ENCODE data around the gene PASK.
"Not testable (repeated sequence)": the region's sequence is repeated elsewhere in the genome, so short reads cannot be mapped to it uniquely, and the experiment has no call there.

Gene PASK

DNA sequence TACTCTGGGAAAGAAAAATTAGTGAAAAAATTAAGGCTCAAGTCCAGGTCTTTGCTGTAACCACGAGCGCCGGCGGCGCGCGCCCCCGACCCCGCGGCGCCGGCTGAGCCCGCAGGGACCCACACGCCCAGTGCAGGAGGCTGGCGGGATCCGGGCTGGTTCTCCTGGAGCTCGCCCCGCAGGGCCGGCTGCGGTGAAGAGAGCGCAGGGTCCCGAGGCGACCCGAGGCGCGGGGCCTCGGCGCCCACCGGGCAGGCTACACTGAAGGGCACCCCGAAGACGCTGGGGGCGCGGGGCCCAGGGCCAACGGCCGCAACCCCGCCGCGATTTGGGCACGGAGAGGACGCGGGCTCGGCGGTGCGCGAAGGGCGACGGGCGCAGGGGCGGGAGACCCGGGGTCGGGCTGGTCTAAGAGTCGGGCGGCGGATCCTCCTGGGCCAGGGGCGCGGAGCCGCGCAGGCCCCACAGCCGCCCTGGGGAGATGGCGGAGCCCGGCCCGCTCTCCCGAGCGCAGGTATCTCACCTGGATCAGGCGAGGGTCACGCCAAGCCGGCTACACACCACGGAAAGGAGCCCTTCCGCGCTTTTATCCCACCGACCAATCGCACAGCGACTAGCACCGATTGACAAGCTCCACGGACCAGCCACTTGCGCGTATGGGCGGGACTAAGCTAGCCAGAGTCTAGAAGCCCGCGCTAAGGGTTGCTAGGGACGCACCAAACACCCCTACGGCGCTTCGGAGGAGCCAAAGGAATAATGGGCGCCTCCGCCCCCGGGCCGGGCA lies at the start of gene PASK:
Gene PASK, minus strand, starts transcription at position 582 of the 784 bp plus-strand sequence. CDS start 6,440 bp downstream, outside the sequence.
- peak; percentile 97 for DNase-seq (ENCODE audit: low read depth)

DNA sequence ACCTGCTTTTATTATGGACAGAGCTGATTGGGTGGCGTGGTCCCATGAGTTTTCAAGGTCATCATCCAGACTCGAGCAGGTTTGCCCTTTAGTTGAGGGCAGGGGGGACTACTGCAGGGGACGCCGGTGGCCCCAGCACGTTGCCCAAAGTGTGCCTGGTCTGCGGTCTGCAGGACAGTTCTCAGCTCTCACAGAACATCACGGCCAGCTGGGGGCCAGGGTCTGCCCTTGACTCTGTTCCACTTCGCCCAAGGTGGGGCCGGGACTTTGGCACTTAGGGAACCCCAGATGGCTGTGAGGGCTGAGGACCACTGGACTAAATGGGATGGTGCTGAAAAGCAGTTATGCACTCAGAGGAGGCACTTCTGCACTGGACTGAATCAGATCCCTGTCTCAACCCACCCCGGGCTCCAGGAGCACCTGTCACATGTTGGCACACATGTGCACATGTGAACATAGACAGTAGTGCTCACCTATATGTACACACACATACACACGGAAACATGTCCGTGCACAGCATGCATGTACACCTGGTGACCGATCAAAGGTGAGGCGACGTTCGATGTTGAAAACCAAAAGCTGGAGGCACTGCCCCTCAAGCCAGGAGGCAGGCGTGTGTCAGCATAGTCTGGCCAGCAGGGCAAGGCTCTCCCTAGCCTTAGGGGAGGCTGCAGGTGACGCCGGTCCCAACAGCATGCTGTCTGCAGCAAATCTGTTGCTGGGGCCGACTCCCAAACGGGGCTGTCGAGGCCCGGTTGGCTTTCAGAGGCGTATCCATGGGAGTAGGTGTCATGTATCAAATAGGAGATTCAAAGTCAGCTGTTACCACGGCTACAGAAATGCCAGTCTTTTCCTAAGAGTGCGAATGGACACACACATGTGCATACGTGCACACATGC lies 49.4 kb upstream of the PASK start:
- DNase-seq (ENCODE audit: low read depth) = no peak

DNA sequence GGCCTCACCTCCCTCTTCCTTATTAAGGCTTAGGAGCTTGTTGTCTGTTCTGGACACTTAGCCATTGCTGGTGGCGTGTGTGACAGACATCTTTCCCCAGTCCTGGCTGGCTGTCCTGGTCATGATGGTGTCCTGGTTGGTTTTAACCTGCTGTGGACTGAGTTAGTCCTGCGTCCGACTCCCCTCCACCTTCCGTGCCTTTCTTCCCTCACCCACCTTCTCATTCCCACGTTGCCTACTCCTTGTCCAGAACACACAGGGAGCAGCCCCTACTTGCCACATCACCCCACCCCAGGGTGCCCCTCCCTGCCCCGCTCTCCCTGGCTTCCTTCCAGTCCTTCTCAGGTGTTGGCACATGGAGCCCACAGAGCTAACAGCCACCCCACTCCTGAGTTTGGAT lies 48.7 kb upstream of the PASK start:
- DNase-seq (ENCODE audit: low read depth) = no peak

DNA sequence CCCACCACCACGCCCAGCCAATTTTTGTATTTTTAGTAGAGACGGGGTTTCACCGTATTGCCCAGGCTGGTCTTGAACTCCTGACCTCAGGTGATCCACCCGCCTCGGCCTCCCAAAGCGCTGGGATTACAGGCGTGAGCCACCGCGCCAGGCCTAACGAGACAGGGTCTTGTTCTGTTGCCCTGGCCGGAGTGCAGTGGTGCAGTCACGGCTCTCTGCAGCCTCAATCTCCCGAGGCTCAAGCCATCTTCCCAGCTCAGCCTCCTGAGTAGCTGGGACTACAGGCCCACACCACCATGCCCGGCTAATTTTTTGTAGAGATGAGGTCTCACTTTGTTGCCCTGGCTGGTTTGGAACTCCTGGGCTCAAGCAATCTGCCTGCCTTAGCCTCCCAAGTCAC lies 48.0 kb upstream of the PASK start:
- DNase-seq (ENCODE audit: low read depth) = not testable (repeated sequence)

DNA sequence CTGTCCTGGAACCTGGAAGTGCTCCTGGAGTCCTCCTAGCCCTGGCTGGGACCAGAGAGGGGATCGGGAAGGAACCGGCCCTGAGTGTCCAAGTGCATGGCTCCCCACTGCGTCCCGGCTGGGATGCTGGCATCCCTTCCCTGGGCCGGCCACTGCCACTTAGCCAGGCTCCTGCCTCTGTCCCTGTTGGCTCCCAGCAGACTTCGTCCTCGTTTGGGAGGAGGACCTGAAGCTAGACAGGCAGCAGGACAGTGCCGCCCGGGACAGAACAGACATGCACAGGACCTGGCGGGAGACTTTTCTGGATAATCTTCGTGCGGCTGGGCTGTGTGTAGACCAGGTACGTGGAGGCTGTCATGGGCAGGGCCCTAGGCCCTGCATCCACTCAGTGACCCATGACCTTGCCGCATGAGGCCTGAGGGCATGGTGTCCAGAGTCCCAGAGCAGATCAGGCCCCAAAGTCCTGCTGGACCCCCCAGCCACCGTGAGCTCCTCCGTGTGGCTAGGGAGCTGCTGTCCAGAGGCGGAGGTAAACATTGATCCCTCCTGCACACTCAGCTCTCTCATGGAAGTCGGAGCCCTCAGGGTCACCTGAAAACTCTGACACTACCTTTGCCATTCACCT lies 46.3 kb upstream of the PASK start:
- DNase-seq (ENCODE audit: low read depth) = no peak

DNA sequence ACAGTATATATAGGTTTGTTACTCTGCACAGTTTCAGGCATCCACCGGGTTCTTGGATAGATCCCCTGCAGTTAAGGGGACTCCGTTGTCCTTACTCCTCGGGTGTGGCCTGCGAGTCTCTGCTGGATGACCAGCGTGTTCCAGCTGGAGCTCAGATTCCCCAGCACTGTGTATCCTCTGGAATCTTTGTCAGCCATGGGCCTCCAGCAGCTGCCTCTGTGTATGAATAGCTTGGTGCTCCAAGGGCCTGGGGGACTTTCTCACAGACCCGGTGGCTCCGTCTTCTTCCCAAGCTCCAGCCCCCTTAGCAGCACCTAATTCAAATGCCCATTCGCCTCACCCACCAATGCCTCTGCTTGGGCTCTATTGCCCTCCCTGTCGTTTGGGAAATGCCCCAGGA lies 45.5 kb upstream of the PASK start:
- DNase-seq (ENCODE audit: low read depth) = no peak

DNA sequence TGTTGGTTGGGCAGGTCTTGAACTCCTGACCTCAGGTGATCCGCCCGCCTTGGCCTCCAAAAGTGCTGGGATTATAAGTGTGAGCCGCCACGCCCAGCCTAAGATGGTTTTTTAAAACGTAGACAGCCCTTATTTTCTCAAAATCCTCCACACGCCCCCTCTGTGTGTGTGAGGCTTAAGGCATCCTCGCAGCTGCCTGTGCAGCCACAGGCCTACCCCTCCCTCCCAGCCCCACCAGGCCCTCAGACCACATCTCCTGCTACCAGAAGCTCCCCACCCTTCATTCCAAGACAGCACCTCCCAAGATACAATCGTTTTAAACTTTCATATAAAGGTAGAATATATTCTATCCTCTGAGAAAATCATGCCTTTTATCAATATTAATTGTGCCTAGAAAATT lies 44.0 kb upstream of the PASK start:
- no peak for DNase-seq (ENCODE audit: low read depth)

DNA sequence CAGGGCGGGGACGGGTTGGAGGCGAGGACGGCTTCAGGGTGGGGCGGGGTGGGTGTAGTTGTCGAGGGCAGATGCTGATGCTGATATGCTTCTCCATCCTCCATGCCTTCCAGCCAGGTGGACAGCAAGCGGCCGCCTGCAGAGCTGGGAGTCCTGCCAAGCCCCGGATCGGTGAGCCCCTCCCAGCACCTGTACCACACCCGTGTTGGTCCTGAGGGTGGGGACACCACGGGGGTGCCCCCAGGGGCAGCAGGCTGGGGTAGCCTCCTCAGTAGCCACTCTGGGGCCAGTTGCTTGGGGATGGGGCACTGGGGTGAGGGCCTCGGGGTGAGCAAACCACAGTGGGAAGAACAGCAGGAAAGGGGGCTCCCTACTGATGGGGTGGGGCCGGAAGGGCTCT lies 41.8 kb upstream of the PASK start:
- DNase-seq (ENCODE audit: low read depth) = no peak

DNA sequence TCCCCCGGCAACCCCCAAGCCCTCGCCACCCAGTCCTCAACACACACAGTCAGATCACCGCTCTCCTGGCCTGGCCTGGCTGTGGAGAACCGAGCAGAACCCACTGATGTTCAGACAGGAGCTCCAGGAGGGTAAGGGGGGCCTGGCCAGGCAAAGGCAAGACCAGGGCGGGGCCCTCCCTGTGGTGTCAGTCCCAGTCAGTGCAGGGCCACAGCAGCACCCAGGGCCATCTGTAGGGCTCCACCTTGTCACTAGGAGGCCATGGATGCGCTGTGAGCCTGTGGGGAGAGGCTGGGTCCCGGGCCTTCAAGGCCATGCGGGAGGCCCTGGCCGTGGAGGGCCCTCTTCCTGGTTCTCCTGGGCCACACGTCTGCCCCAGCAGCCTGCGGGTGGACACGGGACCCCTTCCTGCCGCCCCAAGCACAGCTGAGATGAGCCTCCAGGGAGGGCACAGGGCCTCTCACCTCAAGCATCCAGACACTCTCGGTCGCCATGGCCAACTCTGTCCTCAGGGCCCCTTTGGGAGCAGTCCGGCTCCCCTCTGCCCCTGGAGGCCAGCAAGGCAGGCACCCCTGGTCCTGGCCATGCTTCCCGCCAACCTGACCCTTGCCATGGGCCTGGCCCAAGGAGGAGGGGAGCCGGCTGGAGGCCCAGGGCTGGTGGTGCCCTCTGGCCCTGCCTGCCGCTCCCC lies 41.2 kb upstream of the PASK start:
- no peak for DNase-seq (ENCODE audit: low read depth)

DNA sequence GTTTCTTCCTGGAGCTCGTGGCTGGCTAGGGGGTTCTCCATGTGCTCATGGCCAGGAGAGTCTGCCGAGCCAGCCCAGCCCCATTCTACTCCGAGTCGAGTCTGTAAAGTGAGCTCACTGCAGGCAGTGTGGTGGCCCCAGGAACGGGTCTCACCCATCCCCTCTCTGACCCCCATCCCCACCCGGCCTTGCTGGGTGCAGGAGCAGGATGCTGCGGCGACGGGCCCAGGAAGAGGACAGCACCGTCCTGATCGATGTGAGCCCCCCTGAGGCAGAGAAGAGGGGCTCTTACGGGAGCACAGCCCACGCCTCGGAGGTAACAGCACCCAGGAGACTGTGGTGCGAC lies 40.6 kb upstream of the PASK start:
- no peak for DNase-seq (ENCODE audit: low read depth)

DNA sequence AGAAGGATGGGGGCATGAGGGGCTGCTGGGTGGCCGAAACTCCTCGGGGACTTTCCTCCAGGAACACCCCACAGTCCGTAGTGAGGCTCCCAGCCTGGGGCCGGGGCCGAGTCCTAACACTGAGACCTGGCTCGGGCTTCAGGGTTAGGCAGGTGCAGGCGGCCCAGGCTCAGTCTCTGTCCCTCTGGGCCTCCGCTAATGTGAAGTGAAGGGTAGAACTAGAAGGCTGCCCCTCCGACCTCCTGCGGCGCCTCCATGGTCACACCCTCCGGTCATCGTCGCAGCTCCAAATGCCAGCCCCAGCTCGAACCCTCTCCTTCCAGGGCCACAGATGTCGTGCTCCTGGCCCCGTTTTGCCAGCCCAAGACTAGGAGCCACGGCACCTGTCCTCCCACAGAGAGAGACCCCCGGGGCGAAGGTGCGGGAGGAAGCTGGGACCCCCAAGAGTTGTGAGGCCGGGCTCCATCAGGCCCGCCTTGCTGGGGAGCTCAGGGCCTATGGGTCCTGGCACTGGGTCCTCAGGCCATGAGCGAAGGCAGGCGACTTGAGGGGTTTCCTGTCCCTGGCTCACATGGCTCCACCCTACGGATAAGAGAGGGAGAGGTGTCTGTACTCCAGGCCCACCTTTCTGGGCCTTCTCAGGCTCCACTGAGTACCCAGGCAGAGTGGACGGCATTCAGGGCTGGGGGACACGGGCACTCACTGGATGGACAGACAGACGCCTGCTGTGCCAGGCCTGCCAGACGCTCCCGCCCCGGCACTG lies 40.0 kb upstream of the PASK start:
- DNase-seq (ENCODE audit: low read depth) = no peak

DNA sequence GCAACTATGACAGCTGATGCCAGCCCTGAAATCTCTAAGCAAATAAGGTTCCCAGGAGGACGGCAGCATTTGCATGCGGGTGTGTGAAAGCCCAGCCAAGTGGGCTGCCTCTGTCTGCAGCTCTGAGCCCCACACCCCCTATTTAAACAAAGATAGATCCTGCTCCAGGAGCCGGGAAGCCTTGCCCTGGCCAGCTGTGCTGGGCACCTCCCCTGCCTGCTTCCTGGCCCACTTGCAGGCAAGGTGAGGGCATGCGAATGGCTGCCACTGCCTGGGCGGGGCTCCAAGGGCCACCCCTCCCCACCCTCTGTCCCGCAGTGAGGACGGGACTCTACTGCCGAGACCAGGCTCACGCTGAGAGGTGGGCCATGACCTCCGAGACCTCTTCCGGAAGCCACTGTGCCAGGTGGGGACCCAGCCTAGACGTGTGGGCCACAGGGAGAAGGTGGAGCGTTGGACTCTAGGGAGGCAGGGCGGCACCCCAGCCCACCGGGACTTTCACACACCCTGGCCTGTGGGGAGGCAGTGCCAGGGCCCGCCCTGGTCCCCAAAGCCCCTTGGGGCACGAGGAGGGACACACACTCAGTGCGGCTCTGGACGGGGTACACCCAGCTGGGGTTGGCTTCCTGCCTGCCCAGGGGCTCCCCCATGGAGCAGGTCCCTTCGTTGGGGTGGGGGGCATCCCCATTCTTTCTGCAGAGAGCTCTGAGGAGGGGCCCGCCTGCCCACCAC lies 39.3 kb upstream of the PASK start, which contains the start of gene ANO7:
Gene ANO7, plus strand, starts transcription at position 317 of the 732 bp plus-strand sequence. CDS start 1,387 bp downstream, outside the sequence.
- no peak for DNase-seq (ENCODE audit: low read depth)

DNA sequence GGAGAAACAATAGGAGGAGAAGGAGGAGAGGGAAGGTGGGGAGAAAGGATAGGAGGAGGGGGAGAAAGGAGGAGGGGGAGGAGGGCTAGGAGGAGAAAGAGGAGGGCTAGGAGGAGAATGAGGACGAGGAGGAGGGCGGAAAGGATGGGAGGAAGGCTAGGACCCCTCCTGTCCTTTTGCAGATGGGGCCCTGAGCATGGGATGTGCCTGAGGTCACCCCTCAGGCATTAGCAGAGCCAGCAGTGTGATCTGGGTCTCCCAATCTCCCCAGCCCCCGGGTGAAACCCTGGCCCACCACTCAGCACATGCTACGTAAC lies 38.6 kb upstream of the PASK start:
- DNase-seq (ENCODE audit: low read depth) = no peak

DNA sequence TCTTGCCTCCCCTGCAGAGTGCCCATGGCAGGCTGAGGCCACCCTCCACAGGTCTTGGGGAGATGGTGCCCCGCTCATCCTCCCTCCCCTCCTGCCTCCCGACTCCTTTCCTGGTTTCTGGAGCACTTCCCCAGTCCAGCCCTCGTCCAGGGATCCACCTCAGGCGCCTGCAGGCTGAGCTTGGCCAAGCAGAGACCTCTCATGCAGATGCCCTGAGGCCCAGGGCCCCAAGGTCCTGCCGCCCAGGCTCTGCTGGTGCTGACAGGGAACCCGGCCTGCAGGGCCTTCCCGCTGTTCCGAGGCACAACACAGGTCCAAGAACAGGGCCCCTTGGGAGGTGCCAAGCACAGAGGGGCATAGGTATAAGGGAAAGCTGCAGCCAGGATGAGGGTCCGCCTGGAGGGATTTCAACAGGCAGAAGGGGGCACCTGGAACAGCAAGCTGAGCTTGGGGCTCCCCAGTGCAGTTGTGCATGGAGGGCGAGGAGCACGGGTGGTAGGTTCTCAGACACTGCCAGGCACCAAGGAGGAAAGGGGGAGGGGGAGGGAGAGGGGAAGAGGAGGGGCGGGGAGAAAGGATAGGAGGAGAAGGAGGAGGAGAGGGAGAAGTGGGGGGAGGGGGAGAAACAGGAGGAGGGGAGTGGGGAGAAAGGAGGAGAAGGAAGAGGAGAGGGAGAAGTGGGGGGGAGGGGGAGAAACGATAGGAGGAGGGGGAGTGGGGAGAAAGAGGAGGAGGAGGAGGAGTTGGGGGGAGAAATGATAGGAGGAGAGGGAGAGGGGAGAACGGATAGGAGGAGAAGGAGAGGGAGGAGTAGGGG lies 38.0 kb upstream of the PASK start:
- no peak for DNase-seq (ENCODE audit: low read depth)

DNA sequence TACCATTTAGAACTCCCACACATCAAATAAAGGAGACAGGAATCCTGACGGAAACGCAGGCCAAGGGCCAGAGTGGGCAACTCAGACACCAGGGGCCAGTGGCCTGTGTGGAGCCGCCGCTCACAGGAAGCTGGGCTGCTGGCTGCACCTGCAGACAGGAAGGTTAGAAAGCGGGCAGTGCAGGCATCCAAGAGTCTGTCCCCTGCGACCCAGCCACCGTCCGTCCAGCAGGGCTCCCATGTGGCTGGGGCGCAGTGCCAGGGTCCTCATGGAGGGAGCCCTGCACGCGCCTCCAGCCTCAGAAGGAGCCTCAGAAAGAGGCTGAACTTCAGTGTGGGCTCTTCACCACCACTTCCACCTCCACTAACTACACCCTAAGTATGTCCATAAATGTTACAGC lies 36.7 kb upstream of the PASK start:
- no peak for DNase-seq (ENCODE audit: low read depth)

DNA sequence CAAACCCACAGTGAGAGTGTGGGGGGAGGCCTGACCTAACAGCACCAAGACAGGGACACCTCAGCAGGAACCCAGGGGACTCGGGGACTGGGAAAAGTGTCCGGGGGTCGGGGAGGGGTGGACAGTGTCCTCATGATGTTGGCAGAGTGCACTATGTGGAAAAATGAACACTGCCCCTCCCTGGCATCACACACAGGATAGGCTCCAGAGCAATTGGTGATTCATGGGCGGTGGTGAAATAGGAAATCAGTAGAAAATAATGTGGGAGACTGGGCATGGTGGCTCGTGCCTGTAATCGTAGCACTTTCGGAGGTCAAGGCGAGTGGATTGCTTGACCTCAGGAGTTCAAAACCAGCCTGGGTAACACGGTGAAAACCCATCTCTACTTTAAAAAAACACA lies 35.6 kb upstream of the PASK start:
- DNase-seq (ENCODE audit: low read depth) = no peak

DNA sequence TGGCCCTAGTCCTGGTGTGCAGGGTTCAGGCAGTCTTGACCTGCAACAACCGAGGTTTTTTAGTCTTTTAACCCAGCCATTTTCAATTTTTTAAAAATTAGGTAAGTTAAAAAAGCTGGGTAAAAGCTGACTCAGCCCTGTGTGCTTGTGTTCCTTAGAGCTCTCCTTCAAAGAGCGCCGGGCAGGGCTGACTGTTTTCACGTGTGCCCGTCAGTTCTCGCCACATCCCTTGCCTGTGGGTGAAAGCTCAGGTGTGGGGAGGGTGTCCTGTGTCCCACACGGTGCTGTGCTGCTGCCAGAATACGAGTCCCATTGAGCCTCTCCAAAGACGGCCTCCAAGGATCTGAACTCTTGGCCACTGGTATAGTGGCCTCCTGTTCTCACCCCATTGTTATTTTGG lies 33.9 kb upstream of the PASK start:
- DNase-seq (ENCODE audit: low read depth) = no peak

DNA sequence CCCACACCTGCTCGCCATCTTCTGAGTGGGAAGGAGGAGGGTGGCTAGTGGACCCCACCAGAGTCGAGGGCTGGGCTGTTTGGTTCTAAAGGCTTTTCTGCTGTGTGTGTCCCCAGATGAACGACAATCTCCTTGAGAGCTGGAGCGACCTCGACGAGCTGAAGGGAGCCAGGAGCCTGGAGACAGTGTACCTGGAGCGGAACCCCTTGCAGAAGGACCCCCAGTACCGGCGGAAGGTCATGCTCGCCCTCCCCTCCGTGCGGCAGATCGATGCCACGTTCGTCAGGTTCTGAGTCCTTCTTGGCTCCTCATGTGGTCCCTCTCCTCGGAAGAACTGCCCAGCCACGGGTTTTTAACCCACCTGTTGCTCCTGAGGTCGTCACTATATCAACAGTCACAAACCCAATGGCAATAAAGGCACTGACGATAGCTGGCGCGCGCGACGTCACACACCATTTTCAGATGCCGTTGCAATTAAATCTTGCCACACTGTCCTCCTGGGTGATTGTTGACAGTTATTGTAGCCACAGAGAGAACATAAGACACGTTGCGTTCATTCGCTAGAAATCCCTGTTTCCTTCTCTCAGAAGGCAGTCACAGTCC lies 33.4 kb upstream of the PASK start:
- no peak for DNase-seq (ENCODE audit: low read depth)

DNA sequence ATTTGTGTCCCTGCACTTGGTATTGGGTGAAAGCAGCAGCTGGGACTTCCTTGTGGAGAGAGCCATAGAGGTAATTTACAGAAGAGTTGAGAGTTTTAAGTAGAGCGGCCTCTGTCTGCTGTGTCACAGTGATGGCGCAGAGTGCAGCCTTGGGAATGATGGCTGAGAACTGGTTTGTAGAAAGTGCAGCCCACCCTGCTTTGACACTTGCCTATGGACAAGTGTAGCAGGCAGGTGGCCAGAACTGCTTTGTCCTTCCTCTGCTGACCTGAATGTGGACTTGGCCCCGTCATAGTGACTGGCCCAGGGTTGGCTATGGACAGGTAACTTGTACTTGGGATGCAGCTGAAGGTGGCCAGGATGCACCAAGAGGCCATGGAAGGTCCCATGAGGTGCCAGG lies 32.9 kb upstream of the PASK start:
- no peak for DNase-seq (ENCODE audit: low read depth)

DNA sequence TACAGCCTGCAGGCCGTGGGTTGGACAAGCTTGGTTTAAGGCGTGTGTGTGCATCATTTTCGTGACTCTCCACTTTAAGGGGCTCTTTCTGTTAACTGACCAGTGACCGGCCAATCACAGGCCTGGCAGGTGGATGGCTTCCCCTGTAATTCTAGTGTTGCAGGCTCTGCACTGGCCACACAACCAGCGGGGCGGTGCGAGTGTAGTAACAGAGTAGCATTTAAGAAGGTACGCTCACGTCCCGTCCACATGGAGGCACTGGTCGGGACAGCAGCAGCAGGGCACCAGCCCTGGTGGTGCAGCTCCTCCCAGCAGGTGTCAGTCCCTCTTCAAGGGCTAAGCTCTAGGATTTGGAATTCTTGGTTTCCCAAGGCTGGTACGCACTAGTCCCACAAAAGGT lies 31.2 kb upstream of the PASK start:
- DNase-seq (ENCODE audit: low read depth) = no peak

Measured in ELR (cell line).